Hematopoietic multipotent progenitor cell treated with erythropoietin and hydrocortisone succinate and interleukin-3 and kit ligand, for 15 days (in vitro differentiated cells): ENCODE results near the gene STX8.
"Not testable (repeated sequence)": the region's sequence is repeated elsewhere in the genome, so short reads cannot be mapped to it uniquely, and the experiment has no call there.

Experiments used
- DNase-seq: peaks from one replicate; pipeline ENCODE4 v3.0.0-alpha.2; 2015; ENCODE audit warnings: low spot score

Gene STX8

GRCh38 chr17:9258115-9259015 lies 317.3 kb downstream of the STX8 start:
- no peak for DNase-seq

GRCh38 chr17:9257630-9257965 lies 318.0 kb downstream of the STX8 start:
- DNase-seq = not testable (repeated sequence)

GRCh38 chr17:9256751-9257629 lies 318.6 kb downstream of the STX8 start:
- DNase-seq = no peak

- no peak for DNase-seq
Observed at GRCh38 chr17:9256361-9256750, 319.3 kb downstream of the STX8 start.

- DNase-seq = no peak
Observed at GRCh38 chr17:9255833-9256232, 319.8 kb downstream of the STX8 start.

GRCh38 chr17:9254841-9255240 lies 320.8 kb downstream of the STX8 start:
- no peak for DNase-seq

GRCh38 chr17:9253308-9253707 lies 322.3 kb downstream of the STX8 start:
- DNase-seq = no peak

- no peak for DNase-seq
Observed at GRCh38 chr17:9251273-9251672, 324.3 kb downstream of the STX8 start.

- DNase-seq = no peak
Observed at GRCh38 chr17:9249245-9249953, 326.2 kb downstream of the STX8 start.

- DNase-seq = no peak
Observed at GRCh38 chr17:9247401-9247938, 328.1 kb downstream of the STX8 start.

- DNase-seq = no peak
Observed at GRCh38 chr17:9244066-9245052, 331.3 kb downstream of the STX8 start.

GRCh38 chr17:9242983-9243382 lies 332.6 kb downstream of the STX8 start:
- no peak for DNase-seq

GRCh38 chr17:9242497-9242881 lies 333.1 kb downstream of the STX8 start:
- no peak for DNase-seq

GRCh38 chr17:9241774-9242496 lies 333.7 kb downstream of the STX8 start:
- DNase-seq = no peak

- DNase-seq = no peak
Observed at GRCh38 chr17:9241371-9241712, 334.3 kb downstream of the STX8 start.

- DNase-seq = no peak
Observed at GRCh38 chr17:9240659-9241370, 334.8 kb downstream of the STX8 start.

- peak; percentile 71 for DNase-seq
Observed at GRCh38 chr17:9239793-9240658, 335.6 kb downstream of the STX8 start.

GRCh38 chr17:9239246-9239792 lies 336.3 kb downstream of the STX8 start:
- DNase-seq = no peak
